ENCODE data around the gene SS18L1.

The SS18L1 gene

DNA sequence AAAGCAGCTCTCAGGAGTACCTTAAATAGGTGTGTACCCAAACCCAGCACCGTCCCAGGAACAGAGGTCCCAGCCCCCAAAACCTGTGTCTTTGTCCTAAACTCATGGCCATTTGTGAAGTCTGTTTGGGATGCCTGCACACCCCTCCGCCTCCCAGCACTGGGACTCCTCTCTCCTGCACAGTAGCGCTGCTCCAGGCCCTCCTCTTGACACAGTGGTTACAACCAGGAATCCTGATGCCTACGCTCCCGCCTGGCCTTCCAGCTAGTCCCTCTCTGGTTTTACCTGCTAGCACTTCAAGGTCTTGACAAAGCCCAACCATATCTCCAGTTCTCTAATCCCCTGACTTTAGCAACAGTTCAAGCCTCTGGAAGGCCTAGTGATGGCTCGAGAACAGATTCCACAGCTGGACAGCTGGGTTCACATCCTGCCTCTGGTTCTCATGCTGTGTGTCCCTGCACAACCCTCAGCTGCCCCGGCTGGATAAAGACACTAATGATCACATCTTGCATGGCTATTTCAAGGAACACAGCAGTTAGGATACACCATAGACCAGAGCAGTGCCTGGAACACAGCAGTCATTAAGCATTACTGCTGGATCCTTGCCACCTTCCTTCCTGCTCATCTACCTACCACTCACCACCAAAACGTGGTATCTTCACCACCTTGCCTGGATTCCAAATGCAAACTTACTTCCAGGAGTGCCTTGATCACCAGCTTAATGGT, 5.9 kb upstream of the SS18L1 start:
- intact Hi-C loops (cut with DNase I; ENCODE audit: low total_unique reads) = loop anchor here (5.0 kb wide), 2 partner anchors 110 to 125 kb away; no protein-coding TSS in a partner anchor
- H3K4me1 ChIP-seq = peaks cover 4 to 25% (median 21%) of the 10 kb centered on the region in 4 donors
- H3K4me3 ChIP-seq = no peak overlapping the region
- no peaks in the 10 kb centered on the region for H3K9me3 ChIP-seq
- DNase-seq = no peak
- no peaks in the 10 kb centered on the region for H3K27me3 ChIP-seq
- TF ChIP-seq, protein P1, sequence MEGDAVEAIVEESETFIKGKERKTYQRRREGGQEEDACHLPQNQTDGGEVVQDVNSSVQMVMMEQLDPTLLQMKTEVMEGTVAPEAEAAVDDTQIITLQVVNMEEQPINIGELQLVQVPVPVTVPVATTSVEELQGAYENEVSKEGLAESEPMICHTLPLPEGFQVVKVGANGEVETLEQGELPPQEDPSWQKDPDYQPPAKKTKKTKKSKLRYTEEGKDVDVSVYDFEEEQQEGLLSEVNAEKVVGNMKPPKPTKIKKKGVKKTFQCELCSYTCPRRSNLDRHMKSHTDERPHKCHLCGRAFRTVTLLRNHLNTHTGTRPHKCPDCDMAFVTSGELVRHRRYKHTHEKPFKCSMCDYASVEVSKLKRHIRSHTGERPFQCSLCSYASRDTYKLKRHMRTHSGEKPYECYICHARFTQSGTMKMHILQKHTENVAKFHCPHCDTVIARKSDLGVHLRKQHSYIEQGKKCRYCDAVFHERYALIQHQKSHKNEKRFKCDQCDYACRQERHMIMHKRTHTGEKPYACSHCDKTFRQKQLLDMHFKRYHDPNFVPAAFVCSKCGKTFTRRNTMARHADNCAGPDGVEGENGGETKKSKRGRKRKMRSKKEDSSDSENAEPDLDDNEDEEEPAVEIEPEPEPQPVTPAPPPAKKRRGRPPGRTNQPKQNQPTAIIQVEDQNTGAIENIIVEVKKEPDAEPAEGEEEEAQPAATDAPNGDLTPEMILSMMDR (IDR thresholded peaks at IDR 0.05) = no peak
- no peak overlapping the region for H3K27ac ChIP-seq
- H3K36me3 ChIP-seq = peaks cover 35 to 82% (median 77%) of the 10 kb centered on the region in 3 donors

DNA sequence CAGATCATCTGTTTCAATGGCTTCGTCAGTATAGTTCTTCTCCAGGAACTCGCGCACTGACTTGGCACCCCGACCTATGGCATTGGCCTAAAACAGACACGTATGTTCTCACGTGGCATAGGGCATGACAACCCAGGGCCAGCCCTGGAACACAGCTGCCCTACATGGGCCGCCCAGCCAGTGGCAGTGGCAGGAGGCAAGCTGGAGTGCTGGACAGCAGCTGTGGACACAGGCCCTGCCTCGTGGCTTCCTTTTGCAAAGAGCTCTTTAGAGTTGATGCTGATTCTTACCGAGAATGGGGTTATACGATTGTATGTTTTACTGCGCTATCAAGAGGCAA, 5.4 kb upstream of the SS18L1 start:
- DNase-seq = no peak
- Histone ChIP-seq H3K27me3 (no peaks in the 10 kb centered on the region), H3K27ac (no peak overlapping the region), H3K36me3 (peaks cover 30 to 77% (median 72%) of the 10 kb centered on the region in 3 donors), H3K4me3 (no peak overlapping the region), H3K9me3 (no peaks in the 10 kb centered on the region), H3K4me1 (peaks cover 4 to 25% (median 21%) of the 10 kb centered on the region in 4 donors)
- TF ChIP-seq, protein P1 (IDR thresholded peaks at IDR 0.05) = no peak
- intact Hi-C loops (cut with DNase I; ENCODE audit: low total_unique reads) = loop anchor here (5.0 kb wide), 2 partner anchors 111 to 126 kb away; no protein-coding TSS in a partner anchor

DNA sequence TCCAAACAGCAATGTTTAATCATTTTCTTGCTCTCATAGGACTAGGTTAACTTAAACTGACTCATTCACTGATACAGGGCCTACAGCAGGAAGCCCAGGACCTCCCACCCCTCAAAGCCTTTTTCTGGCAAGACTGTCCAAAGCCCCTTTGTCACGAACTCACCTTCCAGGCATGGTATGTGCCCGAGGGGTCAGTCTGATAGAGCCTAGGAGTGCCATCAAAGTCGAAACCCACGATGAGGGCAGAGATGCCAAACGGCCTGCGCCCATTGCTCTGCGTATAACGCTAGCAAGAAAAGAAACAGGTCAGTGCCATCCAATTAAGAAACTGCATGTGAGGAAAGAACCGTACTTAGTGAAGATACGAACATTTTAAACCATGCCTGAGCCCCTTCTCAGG, 4.7 kb upstream of the SS18L1 start:
- H3K27ac ChIP-seq = no peak overlapping the region
- no peaks in the 10 kb centered on the region for H3K9me3 ChIP-seq
- no peaks in the 10 kb centered on the region for H3K27me3 ChIP-seq
- peaks cover 4 to 25% (median 21%) of the 10 kb centered on the region in 4 donors for H3K4me1 ChIP-seq
- intact Hi-C loops (cut with DNase I; ENCODE audit: low total_unique reads) = loop anchor here (5.0 kb wide), 2 partner anchors 112 to 127 kb away; no protein-coding TSS in a partner anchor
- no peak overlapping the region for H3K4me3 ChIP-seq
- no peak for DNase-seq
- H3K36me3 ChIP-seq = peaks cover 28 to 69% (median 64%) of the 10 kb centered on the region in 3 donors
- TF ChIP-seq, protein P1 (IDR thresholded peaks at IDR 0.05) = no peak

DNA sequence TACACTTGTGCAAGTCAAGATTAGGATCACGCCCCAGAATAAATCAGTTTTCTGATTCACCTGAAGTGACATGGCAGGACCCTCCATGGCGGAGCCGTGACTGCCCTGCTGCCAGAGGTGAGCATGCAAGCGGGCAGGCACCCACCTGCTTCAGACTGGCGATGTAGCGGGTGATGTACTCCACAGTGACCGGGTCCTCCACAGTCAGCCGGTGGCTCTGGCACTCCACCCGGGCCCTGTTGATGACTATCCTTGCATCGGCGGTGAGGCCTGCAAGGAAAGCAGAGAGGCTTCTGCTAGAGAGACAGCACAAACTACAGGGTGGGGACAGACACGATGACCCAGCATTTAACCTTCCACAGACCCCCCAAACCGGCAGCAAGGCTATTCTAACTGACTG, 3.9 kb upstream of the SS18L1 start:
- DNase-seq = no peak
- Histone ChIP-seq H3K27ac (peak overlapping the region in 1 of 2 donors; percentile 16), H3K27me3 (no peaks in the 10 kb centered on the region), H3K4me1 (peaks cover 4 to 23% (median 20%) of the 10 kb centered on the region in 4 donors), H3K36me3 (peaks cover 28 to 62% (median 59%) of the 10 kb centered on the region in 3 donors), H3K9me3 (no peaks in the 10 kb centered on the region), H3K4me3 (no peak overlapping the region)
- TF ChIP-seq, protein P1 (IDR thresholded peaks at IDR 0.05) = no peak
- intact Hi-C loops (cut with DNase I; ENCODE audit: low total_unique reads) = loop anchor here (5.0 kb wide), 3 partner anchors 72 to 127 kb away; partner anchors contain the start of gene TAF4

DNA sequence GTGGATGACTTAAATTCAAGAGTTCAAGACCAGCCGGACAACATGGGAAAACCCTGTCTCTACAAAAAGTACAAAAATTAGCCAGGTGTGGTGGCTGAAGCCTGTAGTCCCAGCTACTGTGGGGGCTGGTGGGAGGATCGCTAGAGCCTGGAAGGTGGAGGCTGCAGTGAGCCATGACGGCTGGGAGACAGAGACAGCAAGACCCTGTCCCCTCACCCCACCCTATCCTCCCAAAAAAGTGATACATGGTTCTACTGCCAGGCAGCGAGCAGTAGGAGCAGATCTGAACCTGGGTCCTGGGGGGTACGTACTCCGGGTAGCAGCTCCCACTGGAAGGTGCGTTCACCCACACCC, 2.5 kb upstream of the SS18L1 start:
- Histone ChIP-seq H3K9me3 (no peaks in the 10 kb centered on the region), H3K27ac (peak overlapping the region; percentile 87 to 95), H3K4me3 (no peak overlapping the region), H3K36me3 (peaks cover 28 to 48% (median 47%) of the 10 kb centered on the region in 3 donors), H3K4me1 (peaks cover 4 to 36% (median 30%) of the 10 kb centered on the region in 4 donors), H3K27me3 (no peaks in the 10 kb centered on the region)
- intact Hi-C loops (cut with DNase I; ENCODE audit: low total_unique reads) = loop anchor here (5.0 kb wide), 1 partner anchor 74 kb away; the partner anchor contains the start of gene TAF4
- DNase-seq = no peak
- TF ChIP-seq, protein P1 (IDR thresholded peaks at IDR 0.05) = no peak
